Activated CD8-positive, alpha-beta memory T cell treated with anti-CD3 and anti-CD28 coated beads, Interleukin-2, amount 50 U/mL, for 1 hour (primary cell): ENCODE results near the gene CACTIN.
"Not testable (repeated sequence)": the region's sequence is repeated elsewhere in the genome, so short reads cannot be mapped to it uniquely, and the experiment has no call there.

Experiments used
- DNase-seq: peaks from one replicate; pipeline ENCODE4 v3.0.0-alpha.2; 2020; ENCODE audit errors: extremely low read depth

CACTIN gene

DNA sequence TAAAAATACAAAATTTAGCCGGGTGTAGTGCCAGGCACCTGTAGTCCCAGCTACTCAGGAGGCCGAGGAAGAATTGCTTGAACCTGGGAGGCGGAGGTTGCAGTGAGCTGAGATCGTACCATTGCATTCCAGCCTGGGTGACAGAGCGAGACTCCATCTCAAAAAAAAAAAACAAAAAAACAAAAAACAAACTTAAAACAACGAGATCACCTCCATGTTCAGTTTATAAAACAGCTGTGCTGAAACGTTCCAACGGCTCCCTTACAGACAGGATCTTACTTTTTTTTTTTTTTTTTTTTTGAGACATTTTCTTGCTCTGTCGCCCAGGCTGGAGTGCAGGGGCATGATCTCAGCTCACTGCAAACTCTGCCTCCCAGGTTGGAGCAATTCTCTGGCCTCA, 2.2 kb upstream of the CACTIN start:
- DNase-seq, result not testable (repeated sequence)

DNA sequence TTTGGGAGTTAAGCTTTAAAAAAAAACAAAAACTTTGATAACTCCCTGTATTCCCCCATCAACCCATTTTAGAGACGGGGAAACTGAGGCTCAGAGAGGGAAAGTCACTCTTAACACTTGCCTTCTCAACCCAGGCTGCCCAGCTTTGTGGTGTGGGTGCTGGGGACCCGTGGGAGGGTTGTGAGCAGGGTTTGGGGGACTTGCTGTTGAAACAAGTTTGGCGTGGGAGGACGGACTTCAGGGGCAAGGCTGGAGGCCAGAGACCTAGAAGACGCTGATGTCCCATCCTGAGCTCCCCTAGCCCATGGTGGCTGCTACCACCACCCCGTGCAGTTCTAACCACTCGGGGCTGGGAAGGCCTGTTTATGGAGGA, 747 bp upstream of the CACTIN start:
- DNase-seq, result no peak

DNA sequence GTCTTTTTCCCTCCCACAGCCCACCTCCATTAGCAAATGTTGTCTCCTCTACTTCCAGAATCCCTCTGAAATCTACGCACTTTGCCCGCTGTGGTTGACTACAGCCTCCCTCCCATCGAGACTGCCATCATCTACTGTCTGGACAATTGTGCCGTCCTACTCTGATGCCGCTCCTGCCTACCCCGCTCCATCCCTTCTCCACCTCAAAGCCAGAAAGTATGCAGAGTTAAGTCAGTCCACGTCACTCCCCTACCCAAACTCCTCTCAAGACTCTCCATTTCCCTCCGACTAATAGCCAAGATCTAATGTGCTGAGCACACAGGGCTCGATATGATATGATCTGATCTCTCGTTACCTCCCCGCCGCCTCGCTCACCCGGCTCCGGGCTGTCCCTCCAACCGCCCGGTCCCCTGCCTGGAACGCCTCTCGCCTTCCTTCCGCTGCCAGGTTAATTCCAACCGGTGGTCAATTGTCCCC, 556 bp downstream of the CACTIN start:
- no peak for DNase-seq

DNA sequence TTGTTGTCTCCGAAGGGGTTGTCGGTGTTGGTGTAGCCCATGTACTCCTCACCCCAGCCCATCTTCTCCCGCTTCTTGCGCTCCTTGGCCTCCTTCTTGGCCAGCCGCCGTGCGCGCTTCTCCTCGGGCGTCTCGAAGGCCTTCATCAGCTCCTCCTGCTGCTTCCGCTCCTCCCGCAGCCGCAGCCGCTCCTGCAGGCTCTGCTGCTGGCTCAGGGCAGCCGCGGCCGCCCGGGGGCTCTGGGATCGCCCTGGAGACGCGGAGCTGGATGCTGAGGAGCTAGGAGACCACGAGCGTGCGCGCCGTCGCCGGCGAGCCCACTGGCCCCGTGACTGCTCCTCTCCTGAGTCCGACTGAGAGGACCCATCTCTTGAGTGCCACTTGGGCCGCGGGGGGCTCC, 2.9 kb downstream of the CACTIN start:
- DNase-seq, result no peak

DNA sequence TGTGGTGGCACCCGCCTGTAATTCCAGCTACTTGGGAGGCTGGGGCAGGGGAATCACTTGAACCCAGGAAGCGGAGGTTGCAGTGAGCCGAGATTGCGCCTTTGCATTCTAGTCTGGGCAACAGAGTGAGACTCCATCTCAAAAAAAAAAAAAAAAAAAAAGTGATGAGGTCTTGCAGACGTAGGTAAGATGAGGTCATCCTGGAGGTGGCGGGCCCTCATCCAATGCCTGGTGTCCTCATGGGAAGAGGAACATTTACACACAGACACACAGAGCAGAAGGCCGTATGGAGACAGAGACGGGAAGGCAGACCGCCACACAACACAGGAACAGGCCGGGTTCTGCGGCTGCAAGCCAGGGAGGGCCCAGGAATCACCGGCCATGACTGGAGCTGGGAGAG, 4.4 kb downstream of the CACTIN start:
- no peak for DNase-seq

DNA sequence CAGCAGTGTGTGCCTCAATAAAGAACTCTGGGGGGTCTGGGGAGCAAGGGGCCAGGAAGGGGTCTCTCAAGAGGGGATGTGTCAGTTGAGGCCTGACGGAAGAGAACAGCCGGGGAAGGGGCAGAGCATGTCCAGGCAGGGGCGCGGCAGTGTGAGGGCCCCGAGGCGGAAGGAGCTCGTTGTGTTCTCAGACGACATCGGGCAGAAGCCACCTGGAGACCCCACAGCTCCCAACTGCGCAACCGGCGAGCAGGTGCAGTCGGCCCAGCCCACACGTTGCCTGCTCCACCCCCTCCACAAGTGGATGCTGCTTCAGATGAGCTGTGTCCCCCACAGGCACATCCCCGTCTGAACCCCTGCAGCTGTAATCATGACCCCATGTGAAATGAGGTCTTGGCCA, 4.9 kb downstream of the CACTIN start:
- no peak for DNase-seq

DNA sequence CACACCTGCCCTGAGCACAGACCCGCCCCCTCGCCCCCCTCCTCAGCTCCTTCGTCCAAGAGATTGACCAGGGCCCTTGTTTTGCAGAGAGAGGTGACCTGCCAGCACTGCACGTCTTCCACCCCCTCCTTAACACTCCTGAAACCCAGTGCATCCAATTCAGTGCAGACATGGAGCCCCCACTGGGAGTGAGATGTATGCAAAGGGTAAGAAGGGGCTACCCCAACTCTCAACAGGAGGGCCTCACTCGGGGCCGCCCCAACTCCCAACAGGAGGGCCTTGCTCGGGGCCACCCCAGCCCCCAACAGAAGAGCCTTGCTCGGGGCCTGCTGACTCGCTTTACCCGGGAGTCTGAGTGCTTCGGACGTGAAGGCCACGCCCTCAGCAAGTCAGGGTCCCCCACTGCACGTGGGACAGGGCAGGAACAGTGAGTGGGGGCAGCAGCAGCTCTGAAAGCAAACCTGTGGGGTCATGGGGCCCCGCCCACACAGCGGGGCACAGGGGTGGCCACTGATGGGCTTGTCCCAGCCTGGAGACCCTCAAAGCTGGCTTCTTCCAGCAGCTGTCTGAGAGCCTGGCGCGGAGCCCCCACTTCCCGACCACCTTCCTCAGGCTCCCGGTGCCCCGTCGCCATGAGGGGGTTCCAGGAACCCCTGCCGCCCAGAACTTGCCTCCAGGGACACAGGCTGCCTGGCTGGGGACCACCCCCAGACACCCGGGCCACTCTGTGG, 5.6 kb downstream of the CACTIN start:
- no peak for DNase-seq

DNA sequence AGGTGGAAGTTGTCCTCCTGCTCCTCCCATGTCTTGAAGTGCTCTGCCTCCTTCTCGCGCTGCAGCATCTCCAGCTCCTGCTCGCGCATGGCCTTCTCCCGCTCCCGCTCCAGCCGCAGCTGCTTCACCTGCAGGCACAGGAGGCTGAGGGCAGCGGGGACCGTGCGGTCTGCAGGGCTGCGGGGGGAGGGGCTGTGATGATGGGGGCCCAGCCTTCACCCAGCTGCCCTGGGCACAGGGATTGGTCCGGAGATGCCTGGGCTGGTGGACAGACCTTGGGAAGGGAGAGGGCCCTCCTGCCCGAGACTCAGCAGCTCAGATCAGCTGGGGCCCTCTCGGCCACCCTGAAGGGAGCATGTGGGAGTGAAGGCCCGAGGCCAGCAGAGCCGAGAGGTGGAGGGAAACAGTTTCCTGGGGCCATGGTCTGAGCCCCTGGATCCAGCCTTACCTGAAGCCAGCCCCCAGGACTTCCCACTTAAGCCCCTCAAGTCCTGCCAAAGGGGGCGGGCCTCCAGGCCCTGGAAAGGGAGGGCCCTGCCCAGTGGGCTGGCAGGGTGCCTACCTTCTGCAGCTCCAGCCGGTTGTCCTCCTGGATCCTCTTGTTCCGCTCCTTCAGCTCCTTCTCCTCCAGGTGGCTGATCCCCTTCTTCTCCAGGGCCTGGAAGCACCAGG, 6.3 kb downstream of the CACTIN start:
- DNase-seq, result no peak

DNA sequence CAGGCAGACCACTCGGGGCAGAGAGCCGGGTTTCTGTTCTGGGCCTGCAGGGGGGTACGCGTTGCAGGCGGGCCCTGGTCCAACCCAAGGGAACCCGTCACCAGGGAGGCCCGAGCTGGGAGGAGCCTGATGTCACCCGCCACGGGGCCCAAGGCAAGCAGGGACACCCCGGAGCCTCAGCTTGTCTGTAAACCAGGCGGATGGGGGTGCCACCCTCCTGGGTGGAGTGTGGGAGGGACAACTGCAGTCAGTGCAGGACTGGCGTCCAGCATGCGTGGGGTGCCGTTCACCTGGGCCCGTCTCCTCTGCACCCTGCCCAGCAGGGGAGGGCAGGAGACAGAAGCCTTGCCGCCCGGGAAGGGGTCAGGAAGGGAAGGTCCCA, 7.0 kb downstream of the CACTIN start:
- DNase-seq, result no peak

DNA sequence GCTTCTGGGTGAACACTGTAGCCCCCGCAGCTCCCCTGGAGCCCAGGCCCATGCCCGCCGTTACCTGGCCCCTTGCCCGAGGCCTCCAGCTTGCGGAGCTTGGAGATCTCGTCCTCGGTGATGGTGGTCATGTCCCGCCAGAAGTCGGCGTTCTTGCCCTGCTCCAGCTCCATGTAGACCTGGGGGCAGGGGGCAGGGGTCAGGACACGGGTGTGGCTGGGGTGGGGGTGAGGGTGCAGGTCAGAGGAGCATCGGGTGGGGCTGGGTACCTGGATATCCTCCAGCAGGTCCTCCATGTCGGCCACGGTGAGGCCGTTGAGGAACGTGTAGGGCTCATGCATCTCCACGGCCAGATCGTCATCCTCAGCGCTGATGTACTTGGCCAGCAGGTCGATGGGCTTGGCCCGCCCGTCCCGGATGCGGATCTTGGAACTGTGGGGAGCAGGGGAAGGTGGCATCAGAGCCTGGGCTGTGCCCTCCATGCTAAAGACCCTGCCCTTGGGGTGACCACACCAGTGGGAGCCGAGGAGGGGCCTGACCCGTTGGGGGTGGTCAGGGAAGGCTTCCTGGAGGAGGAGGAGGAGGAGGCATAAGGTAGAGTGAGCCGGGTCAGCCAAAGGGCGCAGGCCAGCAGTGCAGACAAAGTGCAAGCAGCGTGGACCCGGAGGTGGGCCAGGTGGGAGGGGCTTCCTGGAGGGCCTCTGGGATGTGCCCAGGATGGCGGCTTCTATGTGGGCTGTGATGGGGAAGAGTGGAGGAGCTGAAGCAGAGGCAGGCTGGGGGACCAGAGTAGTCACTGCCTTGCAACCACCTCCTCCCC, 7.6 kb downstream of the CACTIN start:
- DNase-seq, result no peak

DNA sequence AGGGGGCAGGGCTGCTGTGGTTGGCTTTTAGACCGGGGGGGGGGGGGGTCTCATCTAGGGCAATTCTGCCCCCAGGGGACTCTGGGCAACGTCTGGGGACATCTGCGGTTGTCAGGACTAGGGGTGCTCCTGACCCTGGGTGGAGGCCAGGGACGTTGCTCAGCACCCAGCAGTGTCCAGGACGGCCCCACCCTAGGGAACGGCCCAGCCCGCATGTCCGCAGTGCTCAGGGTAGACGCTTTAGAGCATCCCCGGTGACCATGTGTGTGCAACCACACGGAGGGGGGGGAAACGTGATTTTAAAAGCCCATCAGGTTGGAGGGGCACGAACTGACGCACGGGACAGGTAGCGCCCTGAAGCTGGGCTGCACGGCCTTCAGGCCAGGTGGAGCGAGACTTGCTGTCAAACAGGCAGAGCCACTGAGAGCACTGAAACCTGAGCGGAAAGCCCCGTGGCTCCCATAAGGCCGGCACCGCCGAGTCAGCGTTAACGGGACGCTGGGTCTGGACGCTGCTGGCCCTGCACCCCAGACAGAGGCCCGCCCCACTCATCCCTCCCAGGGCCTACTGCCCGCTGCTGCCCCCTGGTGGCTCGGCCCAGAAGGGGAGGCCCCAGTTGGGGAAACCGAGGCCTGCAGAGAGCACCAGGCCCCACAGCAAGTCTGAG, 8.3 kb downstream of the CACTIN start:
- DNase-seq, result no peak

DNA sequence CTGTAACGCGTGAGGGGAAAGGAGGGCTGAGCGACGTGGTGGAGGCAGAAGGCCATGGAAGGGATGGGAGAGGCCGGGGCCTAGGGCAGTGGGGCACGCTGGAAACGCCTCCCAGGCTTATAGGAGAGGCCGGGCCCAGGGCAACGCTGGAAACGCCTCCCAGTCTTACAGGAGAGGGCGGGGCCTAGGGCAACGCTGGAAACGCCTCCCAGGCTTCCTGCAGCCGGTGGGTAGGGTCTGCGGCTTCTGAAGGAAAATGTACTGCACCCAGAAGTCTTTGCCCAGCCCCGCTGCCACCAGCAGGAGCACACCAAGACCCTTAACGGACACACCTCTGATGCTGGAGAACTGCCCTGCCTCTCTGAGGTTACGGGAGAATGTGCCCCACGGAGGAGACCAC, 9.1 kb downstream of the CACTIN start:
- DNase-seq, result no peak

DNA sequence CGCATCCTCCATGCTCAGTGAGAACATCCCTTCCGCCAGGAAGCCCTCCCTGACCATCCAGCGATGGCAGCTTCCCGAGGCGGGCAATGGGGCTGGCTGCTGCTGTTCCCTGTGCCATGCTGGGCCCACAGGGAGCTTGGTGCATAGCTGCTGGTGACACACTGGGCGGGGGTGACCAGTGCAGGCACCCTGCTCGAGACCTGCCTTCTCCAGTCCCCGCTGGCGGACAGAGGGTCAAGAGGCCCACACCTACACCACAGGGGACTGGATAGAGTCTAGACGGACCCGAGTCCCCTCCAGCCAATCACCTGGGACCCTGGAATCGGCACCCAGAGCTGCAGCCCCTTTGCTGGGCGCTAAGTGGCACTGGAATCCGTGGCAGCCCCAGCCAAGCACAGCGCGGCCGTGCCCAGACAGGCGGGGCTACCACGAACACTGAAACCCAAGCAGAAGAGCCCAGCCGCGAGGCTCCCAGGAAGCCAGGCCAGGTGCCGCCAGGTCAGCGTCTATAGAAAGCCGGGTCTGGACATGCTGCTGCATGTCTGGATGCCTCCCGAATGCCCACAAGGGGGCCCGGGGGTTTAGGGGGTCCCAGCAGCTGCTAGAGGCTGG, 11.0 kb downstream of the CACTIN start:
- DNase-seq, result no peak

DNA sequence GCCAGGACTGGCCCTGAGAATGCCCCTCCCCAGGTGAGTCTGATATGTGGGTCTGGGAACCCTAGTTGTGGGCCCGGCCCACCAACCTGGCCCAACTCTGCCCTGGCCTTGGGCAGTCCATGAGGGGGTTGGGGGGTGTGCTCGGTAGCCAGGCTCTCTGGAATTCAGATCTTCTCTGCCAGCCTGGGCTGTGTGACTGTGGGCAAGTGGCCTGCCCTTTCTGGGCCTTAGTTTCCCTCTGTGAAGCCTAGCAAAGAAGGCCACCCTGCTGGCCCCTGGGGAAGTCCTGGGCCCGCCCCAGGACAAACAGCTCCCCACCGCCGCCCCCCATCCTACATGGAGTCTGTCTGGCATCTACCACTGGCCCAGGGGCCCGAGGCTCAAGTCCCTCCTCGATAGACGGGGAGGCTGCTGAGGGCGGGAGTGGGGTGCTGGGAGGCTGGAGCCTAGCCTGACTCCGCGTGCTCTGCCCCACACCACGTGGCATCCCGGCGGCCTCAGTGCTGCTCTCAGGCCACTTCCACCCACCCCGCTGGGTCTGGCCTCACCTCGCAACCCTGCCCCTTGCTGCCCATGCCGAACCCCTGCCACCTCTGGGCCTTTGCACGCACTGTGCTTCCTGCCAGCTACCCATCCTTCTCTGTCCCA, 11.6 kb downstream of the CACTIN start:
- no peak for DNase-seq

DNA sequence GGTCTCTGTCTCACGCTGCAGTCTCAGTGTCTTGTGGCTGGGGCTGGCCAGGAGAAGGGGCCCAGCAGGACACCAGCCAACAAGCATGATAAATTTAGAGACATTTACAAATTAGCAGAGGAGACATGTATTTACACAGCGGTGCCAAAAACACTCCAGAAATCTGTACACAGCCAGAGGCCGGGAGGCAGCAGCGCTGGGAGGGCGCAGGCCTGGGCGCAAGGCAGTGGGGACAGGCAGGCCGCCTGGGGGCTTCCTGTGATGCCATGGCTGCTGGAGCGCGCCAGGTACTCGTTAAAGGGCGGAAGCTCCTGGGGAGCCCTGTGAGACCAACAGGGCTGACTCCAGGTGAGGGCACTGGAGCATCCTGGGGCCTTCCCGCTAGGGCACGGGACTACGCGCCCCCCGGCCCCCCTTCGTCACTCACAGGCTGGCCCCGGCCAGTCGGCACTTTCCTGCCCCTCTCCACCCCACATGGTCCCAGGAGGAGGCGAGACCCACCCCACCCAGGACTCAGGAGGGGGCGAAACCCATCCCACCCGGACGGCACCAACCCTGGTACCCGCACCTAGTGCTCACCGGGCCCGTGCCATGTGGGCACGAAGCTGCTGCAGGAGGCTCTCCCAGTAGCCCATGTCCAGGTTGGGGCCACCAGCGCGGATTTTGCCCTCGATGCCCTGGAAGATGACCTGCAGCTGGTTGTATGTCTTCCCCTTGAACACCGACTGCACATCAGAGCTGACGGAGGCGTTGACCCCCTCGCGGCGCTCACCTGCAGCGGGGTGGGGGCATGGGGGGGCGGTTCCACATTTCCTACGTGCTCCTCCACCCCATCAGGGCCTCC, 12.6 kb downstream of the CACTIN start:
- no peak for DNase-seq

DNA sequence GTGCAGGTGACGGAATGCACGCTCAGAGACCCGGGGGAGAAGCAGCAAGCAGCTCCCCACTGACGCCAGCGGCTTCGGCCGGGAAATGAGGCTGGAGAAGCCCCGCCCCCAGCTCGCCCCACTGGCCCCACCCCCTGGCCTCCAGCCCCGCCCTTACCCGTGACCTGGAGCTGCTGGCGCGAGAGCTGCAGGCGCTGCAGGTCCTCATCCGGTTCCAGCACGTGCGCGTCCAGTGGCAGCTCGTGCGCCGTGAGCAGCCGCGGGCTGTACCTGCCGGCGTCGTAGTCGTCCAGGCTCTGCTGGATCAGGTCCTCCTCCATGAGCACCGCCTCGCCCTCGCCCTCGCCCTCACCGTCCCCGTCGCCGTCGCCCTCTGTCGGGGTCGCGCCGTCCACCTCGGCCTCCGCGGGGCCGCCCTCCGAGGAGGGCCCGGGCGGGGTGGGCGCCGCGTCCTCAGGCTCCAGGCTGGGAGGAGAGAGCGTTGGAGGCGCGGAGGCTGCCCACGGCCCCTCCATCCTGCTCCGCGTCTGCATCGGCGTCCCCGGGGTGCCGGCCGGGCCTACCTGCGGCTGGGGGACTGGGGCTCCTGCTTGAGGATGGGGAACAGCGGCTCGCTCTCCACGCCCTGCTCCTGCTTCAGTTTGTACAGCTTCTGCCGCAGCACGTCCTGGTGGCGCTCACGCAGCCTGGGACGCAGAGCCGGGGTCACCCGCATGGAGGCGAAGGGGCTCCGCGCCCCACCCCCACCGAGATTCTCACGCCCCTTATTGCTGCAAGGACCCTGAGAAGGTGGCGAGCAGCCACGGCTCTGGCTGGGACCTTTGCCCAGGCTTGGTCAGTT, 13.5 kb downstream of the CACTIN start:
- no peak for DNase-seq

DNA sequence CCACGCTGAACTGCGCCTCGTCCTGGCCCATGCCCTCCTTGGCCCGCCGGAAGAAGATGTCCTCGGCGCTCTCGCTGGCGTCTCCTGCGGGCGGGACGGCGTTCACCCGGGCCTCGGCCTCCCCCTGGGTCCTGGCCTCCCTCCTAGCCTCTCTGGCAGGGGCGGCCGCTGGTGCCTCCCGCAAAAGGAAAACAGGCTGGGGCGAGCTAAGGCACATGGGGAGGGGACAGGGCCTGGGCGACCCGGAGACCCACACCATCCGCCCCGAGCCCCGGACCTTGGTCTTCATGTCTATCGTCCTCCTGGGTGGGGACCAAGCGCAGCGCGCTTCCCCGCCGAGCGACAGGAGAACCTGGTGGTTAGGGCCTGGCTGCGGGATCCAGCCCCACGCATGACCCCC, 14.3 kb downstream of the CACTIN start:
- no peak for DNase-seq

DNA sequence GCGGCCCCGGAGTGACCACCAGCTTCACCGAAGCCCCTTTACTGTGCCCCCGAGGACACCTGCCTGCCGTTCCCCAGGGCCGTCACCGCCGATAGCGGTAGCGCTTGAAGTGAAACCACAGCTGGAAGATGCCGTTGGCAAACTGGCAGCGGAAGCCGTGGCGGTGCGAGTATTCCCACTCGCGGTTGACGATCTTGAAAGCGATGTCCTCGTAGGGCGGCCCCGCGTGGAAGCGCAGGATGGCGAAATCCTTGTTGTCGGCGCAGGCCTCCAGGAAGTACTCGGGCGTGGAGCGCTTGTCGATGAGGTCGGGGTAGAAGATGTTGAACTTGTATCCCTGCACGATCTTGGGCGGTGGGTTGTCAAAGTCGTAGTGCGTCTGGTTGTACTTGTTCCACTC, 14.7 kb downstream of the CACTIN start:
- no peak for DNase-seq
